ENCODE measurements around the gene CDH4. TPM values are rescaled to one million over a fixed set of nuclear protein-coding genes. Genes with fewer than 3 reads are reported as not detected.

Gene CDH4
- total RNA-seq, 1 experiment from 2014 or later: 25.0 TPM

DNA sequence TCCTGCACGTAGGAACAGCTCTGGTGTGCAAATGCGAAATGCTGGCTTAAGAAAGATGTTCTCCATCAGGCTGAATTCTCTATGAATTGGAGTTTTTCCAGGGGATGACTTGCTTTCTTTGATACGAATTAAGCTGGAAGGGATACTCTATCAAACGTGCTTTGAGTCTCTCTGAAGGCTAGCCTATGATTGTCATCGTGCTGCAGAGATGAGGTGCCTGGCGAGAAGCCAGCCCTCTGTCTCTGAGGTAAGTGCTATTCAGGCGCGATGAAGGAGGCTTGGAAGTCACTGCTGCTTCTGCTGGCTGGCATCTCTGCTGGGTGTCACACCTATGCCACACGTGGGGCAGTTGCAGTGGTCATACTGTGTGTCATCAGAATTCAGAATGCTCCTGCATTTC lies 589.9 kb downstream of the CDH4 start:
- Mint-ChIP-seq H3K27ac (ENCODE audit: low read depth, unreplicated experiment) (no peak overlapping the region), H3K9me3 (ENCODE audit: unreplicated experiment) (no peaks in the 10 kb centered on the region), H3K36me3 (ENCODE audit: insufficient read depth, unreplicated experiment) (no peaks in the 10 kb centered on the region), H3K4me3 (ENCODE audit: unreplicated experiment) (no peak overlapping the region), H3K4me1 (ENCODE audit: insufficient read depth, unreplicated experiment) (no peaks in the 10 kb centered on the region), H3K27me3 (ENCODE audit: insufficient read depth, unreplicated experiment) (no peaks in the 10 kb centered on the region)
- intact Hi-C loops (cut with micrococcal nuclease): no loop called here
- TF ChIP-seq, protein P1, sequence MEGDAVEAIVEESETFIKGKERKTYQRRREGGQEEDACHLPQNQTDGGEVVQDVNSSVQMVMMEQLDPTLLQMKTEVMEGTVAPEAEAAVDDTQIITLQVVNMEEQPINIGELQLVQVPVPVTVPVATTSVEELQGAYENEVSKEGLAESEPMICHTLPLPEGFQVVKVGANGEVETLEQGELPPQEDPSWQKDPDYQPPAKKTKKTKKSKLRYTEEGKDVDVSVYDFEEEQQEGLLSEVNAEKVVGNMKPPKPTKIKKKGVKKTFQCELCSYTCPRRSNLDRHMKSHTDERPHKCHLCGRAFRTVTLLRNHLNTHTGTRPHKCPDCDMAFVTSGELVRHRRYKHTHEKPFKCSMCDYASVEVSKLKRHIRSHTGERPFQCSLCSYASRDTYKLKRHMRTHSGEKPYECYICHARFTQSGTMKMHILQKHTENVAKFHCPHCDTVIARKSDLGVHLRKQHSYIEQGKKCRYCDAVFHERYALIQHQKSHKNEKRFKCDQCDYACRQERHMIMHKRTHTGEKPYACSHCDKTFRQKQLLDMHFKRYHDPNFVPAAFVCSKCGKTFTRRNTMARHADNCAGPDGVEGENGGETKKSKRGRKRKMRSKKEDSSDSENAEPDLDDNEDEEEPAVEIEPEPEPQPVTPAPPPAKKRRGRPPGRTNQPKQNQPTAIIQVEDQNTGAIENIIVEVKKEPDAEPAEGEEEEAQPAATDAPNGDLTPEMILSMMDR (IDR thresholded peaks at IDR 0.05; ENCODE audit: unreplicated experiment): no peak
- BruUV-seq (replicated peaks): no TSS peak
- ChIA-PET POLR2A (interaction anchor here (0.7 kb wide), 1 partner anchor 17 kb away, joined by 3 read pairs; no protein-coding TSS in a partner anchor), CTCF (interaction anchor here (0.6 kb wide), 1 partner anchor 469 kb away, joined by 3 read pairs; no protein-coding TSS in a partner anchor)
- no peak for DNase-seq (ENCODE audit: unreplicated experiment)

DNA sequence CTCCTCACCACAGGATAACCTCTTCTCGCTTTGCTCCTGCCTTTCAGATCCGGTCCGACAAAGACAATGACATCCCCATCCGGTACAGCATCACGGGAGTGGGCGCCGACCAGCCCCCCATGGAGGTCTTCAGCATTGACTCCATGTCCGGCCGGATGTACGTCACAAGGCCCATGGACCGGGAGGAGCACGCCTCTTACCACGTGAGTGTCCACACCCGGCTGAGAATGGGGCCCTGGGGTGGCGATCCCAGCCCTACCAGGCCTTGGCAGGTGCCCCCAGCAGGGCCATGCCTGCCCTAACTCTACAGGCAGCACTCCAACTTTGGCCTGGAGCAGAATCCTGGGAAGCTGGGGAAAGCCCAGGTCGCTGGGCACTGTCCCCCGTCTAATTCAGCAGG lies 592.6 kb downstream of the CDH4 start:
- Mint-ChIP-seq H3K4me1 (ENCODE audit: insufficient read depth, unreplicated experiment) (no peaks in the 10 kb centered on the region), H3K9me3 (ENCODE audit: unreplicated experiment) (no peaks in the 10 kb centered on the region), H3K4me3 (ENCODE audit: unreplicated experiment) (no peak overlapping the region), H3K27ac (ENCODE audit: low read depth, unreplicated experiment) (no peak overlapping the region), H3K36me3 (ENCODE audit: insufficient read depth, unreplicated experiment) (no peaks in the 10 kb centered on the region), H3K27me3 (ENCODE audit: insufficient read depth, unreplicated experiment) (no peaks in the 10 kb centered on the region)
- BruUV-seq (replicated peaks): no TSS peak
- ChIA-PET POLR2A (no interaction called here), CTCF (no interaction called here)
- TF ChIP-seq, protein P1 (IDR thresholded peaks at IDR 0.05; ENCODE audit: unreplicated experiment): no peak
- intact Hi-C loops (cut with micrococcal nuclease): no loop called here
- no peak for DNase-seq (ENCODE audit: unreplicated experiment)

DNA sequence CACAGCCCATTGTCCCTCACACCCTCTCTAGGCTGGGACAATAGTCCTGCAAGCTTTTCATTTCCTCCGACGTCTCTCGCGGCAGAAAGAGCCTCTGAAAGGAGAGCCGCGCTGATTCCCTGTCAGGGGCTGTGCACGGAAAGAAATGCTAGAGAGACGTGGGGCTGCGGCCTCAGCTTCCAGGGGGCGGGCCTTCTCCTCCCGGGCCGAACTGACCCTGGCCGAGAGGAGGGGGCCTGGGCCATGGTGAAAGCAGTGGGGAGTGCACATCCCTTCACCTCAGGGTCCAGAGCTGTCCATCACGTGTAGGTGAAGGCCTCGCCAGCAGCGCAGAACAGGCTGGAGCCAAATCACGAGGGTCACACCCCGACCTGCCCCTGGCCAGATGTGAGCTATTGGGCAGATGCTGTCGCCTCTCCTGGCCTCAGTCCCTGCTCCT lies 593.2 kb downstream of the CDH4 start:
- no peaks in the 10 kb centered on the region for H3K36me3 Mint-ChIP-seq (ENCODE audit: insufficient read depth, unreplicated experiment)
- H3K9me3 Mint-ChIP-seq (ENCODE audit: unreplicated experiment): no peaks in the 10 kb centered on the region
- no peak overlapping the region for H3K27ac Mint-ChIP-seq (ENCODE audit: low read depth, unreplicated experiment)
- H3K4me3 Mint-ChIP-seq (ENCODE audit: unreplicated experiment): no peak overlapping the region
- TF ChIP-seq, protein P1 (IDR thresholded peaks at IDR 0.05; ENCODE audit: unreplicated experiment): no peak
- CTCF ChIA-PET: interaction anchor here (0.9 kb wide), 1 partner anchor 42 kb away, joined by 3 read pairs; no protein-coding TSS in a partner anchor
- intact Hi-C loops (cut with micrococcal nuclease): no loop called here
- no peaks in the 10 kb centered on the region for H3K4me1 Mint-ChIP-seq (ENCODE audit: insufficient read depth, unreplicated experiment)
- BruUV-seq (replicated peaks): no TSS peak
- H3K27me3 Mint-ChIP-seq (ENCODE audit: insufficient read depth, unreplicated experiment): no peaks in the 10 kb centered on the region
- no peak for DNase-seq (ENCODE audit: unreplicated experiment)
- POLR2A ChIA-PET: no interaction called here

DNA sequence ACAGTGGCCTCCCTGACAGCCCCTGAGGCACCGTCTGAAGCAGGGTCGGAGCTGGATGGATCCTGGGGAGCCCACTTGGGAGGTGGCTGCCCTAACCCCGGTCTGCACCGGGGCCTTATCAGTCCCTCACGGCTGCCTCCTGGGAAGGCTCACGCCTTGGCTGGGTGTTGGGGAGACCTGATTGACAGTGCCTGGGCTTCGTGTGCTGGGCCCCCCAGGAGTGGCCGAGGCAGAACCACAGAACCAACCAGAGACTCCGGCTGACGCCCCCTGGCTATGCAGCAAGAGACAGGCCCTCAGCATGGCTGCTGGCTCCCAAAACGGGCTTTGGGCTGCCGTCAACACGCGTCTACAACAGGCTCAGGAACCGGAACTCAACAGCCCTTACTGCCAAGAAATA lies 594.0 kb downstream of the CDH4 start:
- TF ChIP-seq, protein P1 (IDR thresholded peaks at IDR 0.05; ENCODE audit: unreplicated experiment): no peak
- ChIA-PET CTCF (interaction anchor here (0.9 kb wide), 1 partner anchor 41 kb away, joined by 3 read pairs; no protein-coding TSS in a partner anchor), POLR2A (no interaction called here)
- Mint-ChIP-seq H3K4me1 (ENCODE audit: insufficient read depth, unreplicated experiment) (no peaks in the 10 kb centered on the region), H3K9me3 (ENCODE audit: unreplicated experiment) (no peaks in the 10 kb centered on the region), H3K27ac (ENCODE audit: low read depth, unreplicated experiment) (no peak overlapping the region), H3K36me3 (ENCODE audit: insufficient read depth, unreplicated experiment) (no peaks in the 10 kb centered on the region), H3K27me3 (ENCODE audit: insufficient read depth, unreplicated experiment) (no peaks in the 10 kb centered on the region), H3K4me3 (ENCODE audit: unreplicated experiment) (no peak overlapping the region)
- no TSS peak for BruUV-seq (replicated peaks)
- DNase-seq (ENCODE audit: unreplicated experiment): no peak
- intact Hi-C loops (cut with micrococcal nuclease): no loop called here

Data from MCF 10A (cell line).